Measurements from ENCODE around the gene C10orf71. TPM values are rescaled to one million over a fixed set of nuclear protein-coding genes. Genes with fewer than 3 reads are reported as not detected.

C10orf71 gene
- total and polyA plus RNA-seq, 3 donors from 2014 or later = 0.08 to 0.79 (median 0.12) TPM

- no peak for TF ChIP-seq CTCF (IDR thresholded peaks at IDR 0.05)
- TF ChIP-seq POLR2A (IDR thresholded peaks at IDR 0.05) = no peak
Observed at GRCh38 chr10:49258350-49258683, 40.7 kb upstream of the C10orf71 start.

GRCh38 chr10:49260644-49261296 is 38.2 kb upstream of the C10orf71 start:
- DNase-seq = no peak
- Histone ChIP-seq H3K27me3 (no peaks in the 10 kb centered on the region), H3K4me3 (no peak overlapping the region), H3K27ac (no peak overlapping the region), H3K9me3 (no peaks in the 10 kb centered on the region), H3K4me1 (no peaks in the 10 kb centered on the region), H3K36me3 (ENCODE audit: low read depth, missing control alignments) (no peaks in the 10 kb centered on the region)
- WGBS, 2 donors = 87 to 91% methylated on average over 3 to 4 of the region's 4 CpGs
- intact Hi-C loops (cut with DNase I; ENCODE audit: low total_unique reads) = no loop called here
- TF ChIP-seq CTCF (IDR thresholded peaks at IDR 0.05) = no peak

More at GRCh38 chr10:49258350-49258683, 40.7 kb upstream of the C10orf71 start:
- intact Hi-C loops (cut with DNase I; ENCODE audit: low total_unique reads) = no loop called here
- H3K27me3 ChIP-seq = no peaks in the 10 kb centered on the region
- H3K4me1 ChIP-seq = no peaks in the 10 kb centered on the region
- H3K27ac ChIP-seq = no peak overlapping the region
- no peaks in the 10 kb centered on the region for H3K36me3 ChIP-seq (ENCODE audit: low read depth, missing control alignments)
- no peak overlapping the region for H3K4me3 ChIP-seq
- H3K9me3 ChIP-seq = no peaks in the 10 kb centered on the region
- no peak for DNase-seq

DNA sequence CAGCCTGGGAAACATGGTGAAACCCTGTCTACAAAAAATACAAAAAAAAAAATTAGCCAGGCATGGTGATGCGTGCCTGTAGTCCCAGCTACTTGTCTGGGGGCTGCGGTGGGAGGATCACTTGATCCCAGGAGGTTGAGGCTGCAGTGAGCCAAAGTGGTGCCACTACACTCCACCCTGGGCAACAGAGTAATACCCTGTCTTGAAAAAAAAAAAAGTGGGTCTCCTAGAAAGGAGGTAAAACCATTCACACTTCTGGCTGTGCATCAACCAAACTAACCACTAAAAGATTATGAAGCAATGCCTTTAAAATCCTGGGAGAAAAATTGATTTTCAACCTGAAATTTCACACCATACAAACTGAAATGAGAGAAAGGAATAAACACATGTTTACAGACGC is 35.4 kb upstream of the C10orf71 start:
- no peaks in the 10 kb centered on the region for H3K4me1 ChIP-seq
- WGBS, 2 donors = 89 to 92% methylated on average over 3 of the region's 3 CpGs
- TF ChIP-seq POLR2A (IDR thresholded peaks at IDR 0.05) (no peak), CTCF (IDR thresholded peaks at IDR 0.05) (no peak)
- no peaks in the 10 kb centered on the region for H3K27me3 ChIP-seq
- no peaks in the 10 kb centered on the region for H3K36me3 ChIP-seq (ENCODE audit: low read depth, missing control alignments)
- H3K27ac ChIP-seq = no peak overlapping the region
- intact Hi-C loops (cut with DNase I; ENCODE audit: low total_unique reads) = no loop called here
- H3K4me3 ChIP-seq = no peak overlapping the region
- no peak for DNase-seq
- no peaks in the 10 kb centered on the region for H3K9me3 ChIP-seq

DNA sequence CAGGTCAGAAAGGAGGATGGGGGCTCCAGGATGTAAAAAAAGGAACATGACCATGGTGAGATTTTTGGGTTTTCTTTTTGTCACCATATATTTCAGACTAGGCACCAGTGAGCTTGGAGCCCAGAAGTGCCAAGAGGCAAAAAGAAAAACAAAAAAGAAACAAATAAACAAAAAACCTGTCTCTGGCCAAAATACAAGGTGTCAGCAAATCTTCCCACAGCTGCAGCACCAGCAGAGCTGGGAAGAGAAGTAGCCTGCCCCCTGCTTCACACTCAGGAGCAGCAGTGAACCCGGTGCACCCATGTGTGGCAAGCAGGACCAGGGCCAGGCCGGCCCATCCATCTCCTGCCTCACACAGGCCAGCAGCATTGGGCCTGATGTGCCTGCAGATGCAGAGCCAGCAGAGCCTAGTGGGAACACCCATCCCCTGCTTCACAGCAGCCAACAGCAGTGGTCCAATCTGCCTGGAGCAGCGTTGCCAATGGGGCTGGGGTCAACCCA is 34.7 kb upstream of the C10orf71 start:
- 90 to 98% methylated on average over 3 of the region's 3 CpGs for WGBS, 2 donors

More for the DNA sequence above, 34.7 kb upstream of the C10orf71 start:
- TF ChIP-seq POLR2A (IDR thresholded peaks at IDR 0.05) = no peak
- TF ChIP-seq CTCF (IDR thresholded peaks at IDR 0.05) = no peak
- Histone ChIP-seq H3K27me3 (no peaks in the 10 kb centered on the region), H3K27ac (no peak overlapping the region), H3K4me3 (no peak overlapping the region), H3K4me1 (no peaks in the 10 kb centered on the region), H3K36me3 (ENCODE audit: low read depth, missing control alignments) (no peaks in the 10 kb centered on the region), H3K9me3 (no peaks in the 10 kb centered on the region)
- intact Hi-C loops (cut with DNase I; ENCODE audit: low total_unique reads) = no loop called here
- DNase-seq = no peak

Data from testis (tissue), 3 donors.